ENCODE data around the gene ABCC4. TPM values are rescaled to one million over a fixed set of nuclear protein-coding genes. Genes with fewer than 3 reads are reported as not detected.

The ABCC4 gene
- total and polyA plus RNA-seq, 2 donors (not counting 1 experiment from before 2014, with no cell fraction given) = 1.8 to 7.1 TPM

DNA sequence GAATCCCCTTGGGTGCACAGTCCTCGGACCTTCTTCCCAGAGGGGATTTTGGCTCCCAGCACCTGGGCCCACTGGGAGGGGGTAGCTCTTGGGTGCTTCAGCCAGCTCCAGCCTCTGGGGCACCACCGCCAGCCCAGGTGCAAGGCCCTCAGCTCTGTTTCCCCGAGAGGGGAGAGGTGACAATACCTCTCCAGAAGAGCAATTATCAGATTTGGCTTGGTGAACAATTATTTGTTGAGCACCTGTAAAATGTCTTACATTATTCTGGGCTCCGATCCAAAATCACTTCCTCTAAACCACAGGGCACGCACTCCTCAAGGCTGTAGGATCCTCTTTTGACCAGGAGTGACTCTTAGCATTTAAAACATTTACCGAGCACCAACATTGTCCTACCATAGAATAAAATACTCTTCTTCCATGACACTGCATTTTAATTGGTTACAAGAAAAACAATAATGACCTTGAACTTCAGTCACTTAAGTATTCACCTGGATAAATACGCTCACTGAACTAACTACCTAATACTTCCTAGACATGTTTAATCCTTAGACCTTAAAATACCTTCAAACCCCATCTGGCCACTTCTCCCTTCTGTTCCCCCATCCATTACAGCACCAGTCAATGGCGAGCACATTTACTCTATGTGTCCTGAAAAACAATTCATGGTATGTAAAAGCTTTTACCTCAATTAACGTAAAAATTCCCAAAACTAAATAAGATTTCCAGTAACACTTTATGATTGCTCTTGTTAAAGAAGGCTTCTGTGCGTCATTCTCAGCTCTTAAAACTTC is 54.8 kb downstream of the ABCC4 start:
- intact Hi-C loops (cut with micrococcal nuclease) = no loop called here
- Mint-ChIP-seq H3K4me3 (no peak overlapping the region), H3K27me3 (no peaks in the 10 kb centered on the region), H3K27ac (no peak overlapping the region), H3K9me3 (ENCODE audit: insufficient read depth) (no peaks in the 10 kb centered on the region), H3K4me1 (peaks cover 7% of the 10 kb centered on the region)
- WGBS (ENCODE audit: insufficient coverage) = 69% methylated on average over 5 of the region's 10 CpGs
- Histone ChIP-seq H2AFZ (ENCODE audit: insufficient read depth, low read depth, low read length, poor library complexity, severe bottlenecking) (no peak overlapping the region), H3K9ac (ENCODE audit: low read length) (no peak overlapping the region), H3K4me2 (replicated peaks; ENCODE audit: low read depth, low read length, poor library complexity, severe bottlenecking) (no peak overlapping the region), H3K9me3 (ENCODE audit: control extremely low read depth in 1 of 3, control insufficient read depth in 2 of 3, insufficient read depth in 1 of 3, low read length in 2 of 3) (no peaks in the 10 kb centered on the region), H3K27me3 (replicated peaks in 1 of 4; ENCODE audit: control extremely low read depth in 1 of 4, control insufficient read depth in 3 of 4, insufficient read depth in 4 of 4, low read length in 3 of 4) (no peaks in the 10 kb centered on the region), H4K20me1 (ENCODE audit: control insufficient read depth, insufficient read depth, low read length, poor library complexity, severe bottlenecking) (no peaks in the 10 kb centered on the region), H3K27ac (ENCODE audit: low read length in 2 of 2) (no peak overlapping the region), H3K4me1 (ENCODE audit: control insufficient read depth in 2 of 2, insufficient read depth in 2 of 2, low read length in 2 of 2) (no peaks in the 10 kb centered on the region), H3K36me3 (replicated peaks in 1 of 2; ENCODE audit: control extremely low read depth in 1 of 2, control insufficient read depth in 1 of 2, extremely low read depth in 1 of 2, insufficient read depth in 2 of 2, low read length in 1 of 2) (no peaks in the 10 kb centered on the region), H3K79me2 (ENCODE audit: control insufficient read depth, insufficient read depth, low read length) (no peaks in the 10 kb centered on the region), H3K4me3 (ENCODE audit: control extremely low read depth in 1 of 5, extremely low read depth in 1 of 5, insufficient read depth in 1 of 5, low read depth in 2 of 5, low read length in 4 of 5) (no peak overlapping the region)
- TF ChIP-seq CTCF (IDR thresholded peaks at IDR 0.05) (no peak), EZH2 (IDR thresholded peaks at IDR 0.05; ENCODE audit: borderline replicate concordance, insufficient read depth, low read depth, low read length, poor library complexity, severe bottlenecking) (no peak)
- DNase-seq = no peak
- ATAC-seq (ENCODE audit: low read depth) = no peak
- POLR2A ChIA-PET = no interaction called here
- CTCF ChIA-PET = no interaction called here

GRCh38 chr13:95245071-95245470 is 56.2 kb downstream of the ABCC4 start:
- Histone ChIP-seq H3K9me3 (ENCODE audit: control extremely low read depth in 1 of 3, control insufficient read depth in 2 of 3, insufficient read depth in 1 of 3, low read length in 2 of 3) (no peaks in the 10 kb centered on the region), H3K27me3 (replicated peaks in 1 of 4; ENCODE audit: control extremely low read depth in 1 of 4, control insufficient read depth in 3 of 4, insufficient read depth in 4 of 4, low read length in 3 of 4) (no peaks in the 10 kb centered on the region), H2AFZ (ENCODE audit: insufficient read depth, low read depth, low read length, poor library complexity, severe bottlenecking) (no peak overlapping the region), H3K9ac (ENCODE audit: low read length) (no peak overlapping the region), H3K4me3 (ENCODE audit: control extremely low read depth in 1 of 5, extremely low read depth in 1 of 5, insufficient read depth in 1 of 5, low read depth in 2 of 5, low read length in 4 of 5) (no peak overlapping the region), H3K4me2 (replicated peaks; ENCODE audit: low read depth, low read length, poor library complexity, severe bottlenecking) (no peak overlapping the region), H4K20me1 (ENCODE audit: control insufficient read depth, insufficient read depth, low read length, poor library complexity, severe bottlenecking) (no peaks in the 10 kb centered on the region), H3K36me3 (replicated peaks in 1 of 2; ENCODE audit: control extremely low read depth in 1 of 2, control insufficient read depth in 1 of 2, extremely low read depth in 1 of 2, insufficient read depth in 2 of 2, low read length in 1 of 2) (no peaks in the 10 kb centered on the region), H3K4me1 (ENCODE audit: control insufficient read depth in 2 of 2, insufficient read depth in 2 of 2, low read length in 2 of 2) (peaks cover 0 to under 1% of the 10 kb centered on the region in 2 donors), H3K27ac (ENCODE audit: low read length in 2 of 2) (no peak overlapping the region), H3K79me2 (ENCODE audit: control insufficient read depth, insufficient read depth, low read length) (no peaks in the 10 kb centered on the region)
- Mint-ChIP-seq H3K4me1 (peaks cover 5% of the 10 kb centered on the region), H3K9me3 (ENCODE audit: insufficient read depth) (no peaks in the 10 kb centered on the region), H3K4me3 (no peak overlapping the region), H3K27me3 (no peaks in the 10 kb centered on the region), H3K27ac (no peak overlapping the region)
- TF ChIP-seq CTCF (IDR thresholded peaks at IDR 0.05) (no peak), EZH2 (IDR thresholded peaks at IDR 0.05; ENCODE audit: borderline replicate concordance, insufficient read depth, low read depth, low read length, poor library complexity, severe bottlenecking) (no peak)
- DNase-seq = no peak
- WGBS (ENCODE audit: insufficient coverage) = 87% methylated on average over 2 of the region's 2 CpGs
- ChIA-PET POLR2A (no interaction called here), CTCF (no interaction called here)
- intact Hi-C loops (cut with micrococcal nuclease) = no loop called here
- no peak for ATAC-seq (ENCODE audit: low read depth)
